NCI-H774 (cell line): ENCODE results near the gene KIF16B.
"Not testable (repeated sequence)": the region's sequence is repeated elsewhere in the genome, so short reads cannot be mapped to it uniquely, and the experiment has no call there.

Source experiments
- DNase-seq: peaks from one replicate; lab custom pipeline; 2025; lab: John Stamatoyannopoulos, UW

Gene KIF16B

GRCh38 chr20:16589623-16590022 is 16.4 kb upstream of the KIF16B start:
- DNase-seq = no peak

- no peak for DNase-seq
Observed at GRCh38 chr20:16588241-16588640, 15.0 kb upstream of the KIF16B start.

- DNase-seq = no peak
Observed at GRCh38 chr20:16587066-16587465, 13.8 kb upstream of the KIF16B start.

GRCh38 chr20:16583474-16583873 is 10.2 kb upstream of the KIF16B start:
- no peak for DNase-seq

DNA sequence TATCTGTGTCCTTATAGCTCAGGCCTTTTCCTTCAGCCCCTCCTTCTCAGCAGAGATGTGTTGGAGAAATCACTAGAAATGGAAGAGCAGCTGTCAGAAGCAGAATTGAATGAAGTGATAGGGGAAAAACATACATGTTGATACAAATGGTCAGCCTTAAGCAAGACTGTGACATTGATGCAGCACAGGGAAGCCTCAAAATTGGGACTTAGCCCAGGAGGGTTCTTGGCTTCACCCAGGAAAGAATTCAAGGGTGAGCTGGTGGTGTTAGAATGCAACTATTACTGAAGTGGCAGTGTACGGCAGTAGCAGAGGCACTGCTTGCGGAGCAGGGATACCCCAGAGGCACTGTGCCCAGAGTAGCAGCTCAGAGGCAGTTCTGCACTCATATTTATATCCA is 8.0 kb upstream of the KIF16B start:
- DNase-seq = no peak

DNA sequence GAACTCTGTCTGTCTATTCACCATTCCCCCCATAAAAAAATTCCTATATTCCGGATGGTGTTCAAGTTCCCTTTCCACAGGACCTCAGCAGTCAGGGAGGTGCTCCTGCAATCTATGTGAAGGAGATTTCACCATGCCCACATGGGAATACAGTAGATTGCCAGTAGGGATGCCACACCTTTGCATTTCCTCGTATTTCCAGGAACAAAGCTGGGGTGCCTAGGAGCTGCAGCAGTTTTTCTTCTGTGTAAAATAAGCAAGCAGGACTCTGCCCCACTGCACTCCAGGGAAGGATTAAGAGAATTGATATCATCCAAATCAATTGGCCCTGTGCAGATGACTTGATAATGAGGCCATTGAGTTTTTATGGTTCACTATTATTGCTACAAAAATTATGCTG is 7.4 kb upstream of the KIF16B start:
- no peak for DNase-seq

DNA sequence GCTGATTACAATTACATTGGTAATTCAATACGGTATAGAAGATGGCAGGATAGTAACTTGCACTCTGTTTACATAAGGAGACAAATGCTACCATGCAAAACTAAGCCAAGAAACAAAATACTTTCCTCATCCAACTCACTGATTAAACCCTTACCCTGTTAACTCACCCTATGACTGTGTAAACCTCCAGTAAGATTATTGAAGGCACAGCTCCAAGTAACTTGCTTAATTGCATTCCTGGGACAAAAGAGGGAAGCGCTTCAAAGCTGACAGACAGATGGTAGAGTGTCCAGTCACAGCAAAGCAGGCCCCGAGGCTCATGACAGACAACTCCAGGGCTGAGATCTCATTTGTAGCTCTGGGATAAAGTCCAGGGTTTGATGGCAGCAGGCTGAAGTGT is 6.9 kb upstream of the KIF16B start:
- DNase-seq = peak; percentile 1

DNA sequence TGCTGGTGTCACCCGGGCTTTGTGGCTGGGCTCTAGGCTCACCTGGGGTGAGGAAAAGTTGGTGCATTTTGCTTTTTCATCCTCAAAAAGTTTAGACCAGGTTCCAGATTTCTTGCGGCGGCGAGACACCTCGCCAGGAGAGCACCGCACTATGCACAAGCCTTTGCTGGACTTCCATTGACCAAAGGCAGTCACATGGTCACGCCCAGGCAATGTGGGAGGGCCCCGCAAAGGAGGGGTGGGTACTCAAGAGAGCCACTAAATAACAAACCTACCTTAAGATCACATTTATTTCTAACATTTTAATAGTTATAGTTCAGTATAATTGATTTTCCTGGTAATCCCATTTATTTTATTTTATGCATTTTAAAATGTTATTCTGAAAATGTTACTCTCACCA is 3.0 kb upstream of the KIF16B start:
- no peak for DNase-seq

DNA sequence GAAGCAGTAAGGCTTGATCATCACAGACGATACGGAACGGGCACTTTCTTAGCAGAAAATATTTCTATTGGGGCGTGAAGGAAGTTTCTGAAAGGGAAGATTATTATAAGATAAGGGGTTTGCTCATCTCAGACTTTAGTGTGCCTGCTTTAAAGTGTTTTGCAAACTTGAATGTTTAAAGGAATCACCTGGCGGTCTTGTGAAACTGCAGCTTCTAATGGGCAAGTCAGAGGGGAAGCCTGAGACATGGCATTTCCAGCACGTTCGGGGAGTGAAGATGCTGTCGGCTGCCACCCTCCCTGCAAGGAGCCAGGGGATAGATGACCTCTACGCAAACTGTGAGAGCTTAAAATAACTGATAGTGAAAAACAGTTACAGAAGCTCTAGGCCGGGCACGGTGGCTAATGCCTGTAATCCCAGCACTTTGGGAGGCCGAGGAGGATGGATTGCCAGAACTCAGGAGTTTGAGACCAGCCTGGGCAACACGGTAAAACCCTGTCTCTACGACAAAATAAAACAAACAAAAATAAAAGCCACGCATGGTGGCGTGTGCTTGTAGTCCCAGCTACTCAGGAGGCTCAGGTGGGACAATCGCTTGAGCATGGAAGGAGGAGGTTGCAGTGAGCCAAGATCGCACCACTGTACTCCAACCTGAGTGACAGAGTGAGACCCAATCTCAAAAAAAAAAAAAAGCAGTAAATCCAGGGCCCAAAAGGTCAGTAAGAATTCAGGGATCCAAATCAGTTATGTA is 2.3 kb upstream of the KIF16B start:
- no peak for DNase-seq

- peak; percentile 84 for DNase-seq
Observed at GRCh38 chr20:16574656-16575355, 1.6 kb upstream of the KIF16B start.

- no peak for DNase-seq
Observed at GRCh38 chr20:16571333-16571732, 1.9 kb downstream of the KIF16B start.

GRCh38 chr20:16569246-16570153 is 3.7 kb downstream of the KIF16B start:
- DNase-seq = no peak

DNA sequence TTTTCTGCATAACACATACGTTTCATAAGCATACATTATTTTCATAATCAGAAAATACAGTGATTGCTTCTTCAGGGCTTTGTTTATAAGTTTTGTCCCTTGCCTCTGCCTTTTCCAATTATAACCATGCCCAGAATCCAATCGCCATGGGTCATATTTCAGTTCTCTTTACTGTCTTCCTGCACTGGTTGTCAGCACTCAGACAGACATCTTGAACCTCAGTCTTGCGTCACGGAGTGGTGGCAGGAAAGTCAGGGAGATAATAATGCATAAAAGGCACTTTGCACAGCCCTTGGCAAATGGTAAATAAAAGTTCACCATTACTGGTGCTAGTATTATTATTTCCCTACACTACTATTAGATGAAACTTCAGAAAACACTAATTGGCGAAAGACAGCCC is 7.2 kb downstream of the KIF16B start:
- DNase-seq = no peak

GRCh38 chr20:16564079-16564478 is 9.2 kb downstream of the KIF16B start:
- DNase-seq = not testable (repeated sequence)

DNA sequence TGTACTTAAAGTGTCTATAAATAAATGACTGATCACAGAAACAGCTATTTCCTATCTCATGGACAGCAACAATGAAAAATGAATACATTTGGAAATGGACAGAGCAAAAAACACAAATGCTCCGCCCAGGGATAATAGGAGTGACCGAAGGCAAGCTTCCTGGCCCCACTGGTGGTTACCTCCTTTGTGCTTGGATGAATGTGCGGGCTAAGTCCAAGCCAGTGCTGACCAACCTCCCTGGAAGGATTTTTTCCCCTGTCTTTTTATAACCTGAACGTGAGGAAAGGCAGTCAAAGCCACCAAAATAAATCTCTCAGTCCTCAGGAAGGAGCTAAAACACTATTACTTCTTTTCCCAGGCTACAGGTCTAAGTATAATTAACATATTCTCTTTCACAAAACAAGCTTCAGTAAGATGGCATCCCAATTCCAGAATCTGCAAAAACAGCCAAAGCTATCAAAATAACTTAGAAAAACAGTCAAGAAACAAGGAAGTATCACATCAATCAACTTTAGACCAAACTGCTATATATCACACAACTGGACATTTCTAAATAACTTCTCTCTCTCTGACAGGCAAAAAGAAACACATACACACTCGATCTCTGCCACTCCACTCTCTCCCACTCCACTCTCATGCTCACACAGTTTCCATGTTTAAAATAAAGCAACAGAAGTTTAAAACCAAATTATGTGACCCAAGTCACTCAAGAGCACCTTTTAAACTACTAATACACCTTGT is 10.0 kb downstream of the KIF16B start:
- no peak for DNase-seq

GRCh38 chr20:16562259-16562658 is 11.0 kb downstream of the KIF16B start:
- no peak for DNase-seq

- DNase-seq = no peak
Observed at GRCh38 chr20:16560661-16561060, 12.6 kb downstream of the KIF16B start.

- no peak for DNase-seq
Observed at GRCh38 chr20:16560216-16560615, 13.0 kb downstream of the KIF16B start.

DNA sequence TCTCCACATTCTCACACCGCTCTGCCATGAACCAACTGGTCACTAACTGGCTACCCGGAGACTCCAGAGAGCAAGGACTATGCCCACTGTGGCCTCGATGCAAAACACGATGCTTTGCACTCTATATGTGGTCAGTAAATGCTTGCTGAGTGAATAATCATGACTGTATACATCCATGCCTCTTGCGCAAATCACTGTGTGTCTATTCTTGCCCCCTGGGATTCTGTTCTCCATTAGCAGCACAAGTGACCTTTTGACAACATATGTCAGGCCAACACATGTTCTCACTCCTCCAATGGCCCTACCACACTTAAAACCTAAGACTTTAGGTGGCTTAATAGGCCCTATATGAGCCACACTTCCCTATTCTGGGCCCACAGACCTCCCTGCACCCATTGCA is 16.9 kb downstream of the KIF16B start:
- DNase-seq = no peak

- no peak for DNase-seq
Observed at GRCh38 chr20:16555754-16556153, 17.5 kb downstream of the KIF16B start.

- DNase-seq = no peak
Observed at GRCh38 chr20:16554766-16555543, 18.3 kb downstream of the KIF16B start.
